ENCODE results near the gene MTRFR.

DNA sequence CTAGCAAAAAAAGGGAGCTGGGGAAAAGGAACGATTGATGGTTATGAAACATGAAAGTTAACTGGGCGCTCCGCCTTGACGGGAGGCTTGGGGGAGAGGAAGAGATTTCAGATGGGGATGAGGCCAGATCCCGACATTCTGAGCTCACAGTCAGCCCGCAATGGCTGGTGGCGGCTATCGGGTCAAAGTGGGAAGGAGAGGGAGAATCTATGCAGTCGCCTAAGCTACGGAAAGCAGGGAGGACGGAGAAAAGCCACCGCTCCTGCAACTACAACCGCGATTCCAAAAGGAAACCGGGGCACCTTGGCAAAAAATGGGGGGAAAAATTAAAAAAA, 797 bp upstream of the MTRFR start:
- no peak for TF ChIP-seq CHD2 (IDR thresholded peaks at IDR 0.05; ENCODE audit: low read length, partially characterized antibody)
- TF ChIP-seq, protein P1, sequence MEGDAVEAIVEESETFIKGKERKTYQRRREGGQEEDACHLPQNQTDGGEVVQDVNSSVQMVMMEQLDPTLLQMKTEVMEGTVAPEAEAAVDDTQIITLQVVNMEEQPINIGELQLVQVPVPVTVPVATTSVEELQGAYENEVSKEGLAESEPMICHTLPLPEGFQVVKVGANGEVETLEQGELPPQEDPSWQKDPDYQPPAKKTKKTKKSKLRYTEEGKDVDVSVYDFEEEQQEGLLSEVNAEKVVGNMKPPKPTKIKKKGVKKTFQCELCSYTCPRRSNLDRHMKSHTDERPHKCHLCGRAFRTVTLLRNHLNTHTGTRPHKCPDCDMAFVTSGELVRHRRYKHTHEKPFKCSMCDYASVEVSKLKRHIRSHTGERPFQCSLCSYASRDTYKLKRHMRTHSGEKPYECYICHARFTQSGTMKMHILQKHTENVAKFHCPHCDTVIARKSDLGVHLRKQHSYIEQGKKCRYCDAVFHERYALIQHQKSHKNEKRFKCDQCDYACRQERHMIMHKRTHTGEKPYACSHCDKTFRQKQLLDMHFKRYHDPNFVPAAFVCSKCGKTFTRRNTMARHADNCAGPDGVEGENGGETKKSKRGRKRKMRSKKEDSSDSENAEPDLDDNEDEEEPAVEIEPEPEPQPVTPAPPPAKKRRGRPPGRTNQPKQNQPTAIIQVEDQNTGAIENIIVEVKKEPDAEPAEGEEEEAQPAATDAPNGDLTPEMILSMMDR (IDR thresholded peaks at IDR 0.05): no peak
